ENCODE measurements around the gene THRAP3.

Gene THRAP3

GRCh38 chr1:36297062-36297461 lies 72.8 kb downstream of the THRAP3 start:
- H3K9ac ChIP-seq (ENCODE audit: insufficient read length) = no peak overlapping the region
- H3K9me3 ChIP-seq (ENCODE audit: low read depth, low read length) = no peaks in the 10 kb centered on the region
- peaks cover 80% of the 10 kb centered on the region for H3K36me3 ChIP-seq (ENCODE audit: insufficient read depth, low read length)
- H3K27ac ChIP-seq = peak overlapping the region; percentile 38; the same call in 1 of the 2 replicates
- no peak for TF ChIP-seq POLR2AphosphoS5 (IDR thresholded peaks at IDR 0.05; ENCODE audit: borderline replicate concordance, low read depth, low read length)
- no peak for TF ChIP-seq EZH2 (IDR thresholded peaks at IDR 0.05)
- no peak for TF ChIP-seq FOXP2 (optimal IDR thresholded peaks at IDR 0.05; ENCODE audit: control extremely low read depth, extremely low read length, insufficient read depth)
- no peak for DNase-seq (ENCODE audit: low read depth, low spot score)
- no peak overlapping the region for H3K4me3 ChIP-seq

- Histone ChIP-seq H3K9me3 (ENCODE audit: low read depth, low read length) (no peaks in the 10 kb centered on the region), H3K4me3 (no peak overlapping the region), H3K27ac (no peak overlapping the region), H3K9ac (ENCODE audit: insufficient read length) (no peak overlapping the region), H3K36me3 (ENCODE audit: insufficient read depth, low read length) (peaks cover 80% of the 10 kb centered on the region)
- DNase-seq (ENCODE audit: low read depth, low spot score) = no peak
- TF ChIP-seq POLR2AphosphoS5 (IDR thresholded peaks at IDR 0.05; ENCODE audit: borderline replicate concordance, low read depth, low read length) (no peak), EZH2 (IDR thresholded peaks at IDR 0.05) (no peak), FOXP2 (optimal IDR thresholded peaks at IDR 0.05; ENCODE audit: control extremely low read depth, extremely low read length, insufficient read depth) (no peak)
These were observed 74.4 kb downstream of the THRAP3 start for GRCh38 chr1:36298640-36299039.

DNA sequence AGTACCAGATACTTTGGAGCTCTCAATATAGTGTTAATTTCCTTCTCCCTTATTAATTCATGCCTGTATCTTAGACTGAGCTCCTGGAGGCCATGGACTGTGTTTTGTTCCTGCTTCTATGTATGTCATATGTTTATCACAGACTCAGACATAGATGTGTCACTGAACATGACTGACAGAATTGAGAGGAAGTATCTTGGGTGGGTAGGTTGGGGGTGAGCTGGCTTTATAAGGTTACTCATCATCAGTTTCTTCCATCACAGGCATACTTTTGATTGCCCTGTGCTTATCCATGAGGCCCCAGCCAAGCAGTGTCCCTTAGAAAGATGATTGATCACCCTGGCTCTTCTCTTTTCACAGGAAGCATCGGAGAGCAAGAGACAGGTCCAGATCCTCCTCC lies 76.3 kb downstream of the THRAP3 start:
- no peak for DNase-seq (ENCODE audit: low read depth, low spot score)
- no peaks in the 10 kb centered on the region for H3K9me3 ChIP-seq (ENCODE audit: low read depth, low read length)
- H3K36me3 ChIP-seq (ENCODE audit: insufficient read depth, low read length) = peaks cover 74% of the 10 kb centered on the region
- TF ChIP-seq EZH2 (IDR thresholded peaks at IDR 0.05) (no peak), FOXP2 (optimal IDR thresholded peaks at IDR 0.05; ENCODE audit: control extremely low read depth, extremely low read length, insufficient read depth) (no peak), POLR2AphosphoS5 (IDR thresholded peaks at IDR 0.05; ENCODE audit: borderline replicate concordance, low read depth, low read length) (no peak)
- H3K27ac ChIP-seq = peak overlapping the region; percentile 0; the same call in 1 of the 2 replicates
- no peak overlapping the region for H3K9ac ChIP-seq (ENCODE audit: insufficient read length)
- H3K4me3 ChIP-seq = no peak overlapping the region

DNA sequence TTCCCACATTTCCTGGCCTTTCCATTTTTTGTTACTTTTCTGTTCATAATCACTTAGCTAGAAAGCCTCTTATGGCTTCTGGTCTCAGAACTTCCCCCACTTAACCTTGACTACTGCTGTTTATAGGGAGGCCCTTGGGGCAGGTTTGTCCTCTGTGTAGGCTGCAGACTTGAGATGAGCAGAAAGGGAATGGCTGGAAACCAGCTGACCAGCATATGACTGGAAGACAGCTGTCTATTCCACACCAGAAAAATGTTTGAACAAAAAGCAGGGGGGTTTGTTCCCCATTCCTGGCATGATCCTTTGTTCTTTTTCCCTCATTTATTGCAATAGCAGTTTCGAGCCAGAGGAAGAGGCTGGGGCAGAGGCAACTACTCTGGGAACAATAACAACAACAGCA lies 77.0 kb downstream of the THRAP3 start:
- H3K4me3 ChIP-seq = no peak overlapping the region
- no peak overlapping the region for H3K9ac ChIP-seq (ENCODE audit: insufficient read length)
- TF ChIP-seq FOXP2 (optimal IDR thresholded peaks at IDR 0.05; ENCODE audit: control extremely low read depth, extremely low read length, insufficient read depth) = no peak
- no peak for TF ChIP-seq POLR2AphosphoS5 (IDR thresholded peaks at IDR 0.05; ENCODE audit: borderline replicate concordance, low read depth, low read length)
- no peak for TF ChIP-seq EZH2 (IDR thresholded peaks at IDR 0.05)
- peak overlapping the region; percentile 0; the same call in 1 of the 2 replicates for H3K27ac ChIP-seq
- H3K9me3 ChIP-seq (ENCODE audit: low read depth, low read length) = no peaks in the 10 kb centered on the region
- DNase-seq (ENCODE audit: low read depth, low spot score) = no peak
- H3K36me3 ChIP-seq (ENCODE audit: insufficient read depth, low read length) = peaks cover 71% of the 10 kb centered on the region

GRCh38 chr1:36303244-36303643 lies 79.0 kb downstream of the THRAP3 start:
- no peak for DNase-seq (ENCODE audit: low read depth, low spot score)
- Histone ChIP-seq H3K9ac (ENCODE audit: insufficient read length) (no peak overlapping the region), H3K27ac (peak overlapping the region; percentile 22; the same call in 1 of the 2 replicates), H3K9me3 (ENCODE audit: low read depth, low read length) (no peaks in the 10 kb centered on the region), H3K36me3 (ENCODE audit: insufficient read depth, low read length) (peaks cover 51% of the 10 kb centered on the region), H3K4me3 (no peak overlapping the region)
- TF ChIP-seq FOXP2 (optimal IDR thresholded peaks at IDR 0.05; ENCODE audit: control extremely low read depth, extremely low read length, insufficient read depth) (no peak), POLR2AphosphoS5 (IDR thresholded peaks at IDR 0.05; ENCODE audit: borderline replicate concordance, low read depth, low read length) (no peak), EZH2 (IDR thresholded peaks at IDR 0.05) (no peak)

GRCh38 chr1:36303650-36304360 lies 79.6 kb downstream of the THRAP3 start:
- Histone ChIP-seq H3K4me3 (no peak overlapping the region), H3K9ac (ENCODE audit: insufficient read length) (no peak overlapping the region), H3K27ac (peak overlapping the region; percentile 22; the same call in 1 of the 2 replicates), H3K36me3 (ENCODE audit: insufficient read depth, low read length) (peaks cover 46% of the 10 kb centered on the region), H3K9me3 (ENCODE audit: low read depth, low read length) (no peaks in the 10 kb centered on the region)
- no peak for TF ChIP-seq POLR2AphosphoS5 (IDR thresholded peaks at IDR 0.05; ENCODE audit: borderline replicate concordance, low read depth, low read length)
- TF ChIP-seq FOXP2 (optimal IDR thresholded peaks at IDR 0.05; ENCODE audit: control extremely low read depth, extremely low read length, insufficient read depth) = no peak
- no peak for TF ChIP-seq EZH2 (IDR thresholded peaks at IDR 0.05)
- no peak for DNase-seq (ENCODE audit: low read depth, low spot score)

- TF ChIP-seq FOXP2 (optimal IDR thresholded peaks at IDR 0.05; ENCODE audit: control extremely low read depth, extremely low read length, insufficient read depth) (no peak), EZH2 (IDR thresholded peaks at IDR 0.05) (no peak), POLR2AphosphoS5 (IDR thresholded peaks at IDR 0.05; ENCODE audit: borderline replicate concordance, low read depth, low read length) (no peak)
- Histone ChIP-seq H3K27ac (peak overlapping the region; percentile 63; the same call in 1 of the 2 replicates), H3K9me3 (ENCODE audit: low read depth, low read length) (no peaks in the 10 kb centered on the region), H3K4me3 (no peak overlapping the region), H3K36me3 (ENCODE audit: insufficient read depth, low read length) (peaks cover 44% of the 10 kb centered on the region), H3K9ac (ENCODE audit: insufficient read length) (no peak overlapping the region)
- DNase-seq (ENCODE audit: low read depth, low spot score) = no peak
These were observed 80.3 kb downstream of the THRAP3 start for GRCh38 chr1:36304521-36304920.

DNA sequence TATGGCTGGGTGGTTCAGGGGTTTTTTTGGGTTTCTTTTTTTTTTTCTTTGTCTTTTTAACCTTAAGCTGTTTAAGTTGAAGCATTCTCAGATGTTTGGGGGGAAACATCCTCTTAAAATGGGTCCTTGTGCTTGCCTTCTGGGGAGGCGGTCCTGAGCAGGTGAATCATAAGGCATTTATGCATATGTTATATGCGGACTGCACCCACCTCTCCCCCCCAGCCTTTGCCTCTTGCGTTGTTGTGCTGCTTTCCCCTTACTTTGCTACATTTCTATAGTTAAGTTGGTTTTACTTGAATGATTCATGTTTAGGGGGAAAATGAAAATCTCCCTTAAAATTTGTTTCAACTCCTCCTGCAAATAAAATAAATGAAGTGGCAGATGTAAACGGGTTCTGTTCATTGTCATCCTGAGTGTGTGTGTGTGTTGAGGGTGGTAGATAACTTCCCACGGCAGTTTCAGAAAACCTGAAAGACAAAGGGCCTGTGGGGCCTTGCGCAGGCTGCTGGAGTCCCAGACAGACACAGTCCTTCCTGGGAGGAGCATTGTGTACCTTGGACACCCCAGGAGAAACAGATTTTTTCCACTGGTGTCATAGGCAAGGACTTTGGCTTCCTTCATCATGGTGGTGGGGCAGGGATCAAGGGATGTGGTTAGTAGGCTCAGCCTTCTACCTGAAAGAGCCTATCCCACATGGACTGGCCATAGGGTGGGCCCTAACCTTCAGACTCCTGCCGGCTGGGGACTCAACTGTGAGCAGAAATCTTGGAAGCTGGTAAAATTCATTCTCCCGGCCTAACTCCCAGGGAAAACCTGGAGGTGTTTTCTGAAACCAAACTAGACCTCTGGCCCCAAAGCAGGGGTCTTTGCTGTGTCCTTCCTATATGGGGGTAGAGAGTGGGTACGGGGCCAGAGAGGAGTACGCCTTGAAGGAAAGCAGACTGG lies 81.0 kb downstream of the THRAP3 start:
- DNase-seq (ENCODE audit: low read depth, low spot score) = no peak
- H3K27ac ChIP-seq = peak overlapping the region; percentile 63; the same call in 1 of the 2 replicates
- no peak overlapping the region for H3K9ac ChIP-seq (ENCODE audit: insufficient read length)
- H3K36me3 ChIP-seq (ENCODE audit: insufficient read depth, low read length) = peaks cover 36% of the 10 kb centered on the region
- TF ChIP-seq EZH2 (IDR thresholded peaks at IDR 0.05) = no peak
- H3K4me3 ChIP-seq = no peak overlapping the region
- no peaks in the 10 kb centered on the region for H3K9me3 ChIP-seq (ENCODE audit: low read depth, low read length)
